Lower leg skin (tissue), 3 donors: ENCODE results near the gene HLX.

ENCODE experiments used
- POLR2A ChIP-seq, 2 donors: fragments of 450-650 bp; IDR thresholded peaks; one replicate each; pipeline ENCODE4 v1.6.1; 2016 to 2017; ENCODE audit warnings: antibody characterized with exemption in 2 of 2, mild to moderate bottlenecking in 1 of 2, moderate library complexity in 1 of 2
- TF ChIP-seq, protein P1 (sequence below), 3 donors: fragments of 450-650 bp; IDR thresholded peaks; one replicate each; pipeline ENCODE4 v1.5.1; 2016; ENCODE audit warnings: antibody characterized with exemption in 3 of 3, mild to moderate bottlenecking in 3 of 3, moderate library complexity in 2 of 3

DNA sequence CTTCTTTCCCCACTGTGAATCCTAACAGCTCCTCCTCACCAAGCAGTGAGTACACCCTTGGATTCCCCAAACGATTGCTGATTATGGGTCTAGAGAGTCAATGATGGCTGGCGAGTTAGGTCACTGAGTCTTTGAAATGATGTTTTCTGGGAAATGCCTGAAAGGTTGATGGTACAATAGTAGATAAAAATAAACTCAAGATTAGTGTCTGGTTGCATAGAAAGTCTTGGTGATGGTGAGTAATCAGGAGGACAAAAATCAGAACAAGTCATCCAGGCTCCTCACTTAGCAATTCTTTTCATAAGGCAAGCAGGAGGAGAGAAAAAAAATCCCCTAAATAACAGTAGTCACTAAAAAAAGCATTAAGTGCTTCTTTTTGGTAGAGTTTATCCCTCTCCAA is 22.6 kb downstream of the HLX start:
- TF ChIP-seq, protein P1, sequence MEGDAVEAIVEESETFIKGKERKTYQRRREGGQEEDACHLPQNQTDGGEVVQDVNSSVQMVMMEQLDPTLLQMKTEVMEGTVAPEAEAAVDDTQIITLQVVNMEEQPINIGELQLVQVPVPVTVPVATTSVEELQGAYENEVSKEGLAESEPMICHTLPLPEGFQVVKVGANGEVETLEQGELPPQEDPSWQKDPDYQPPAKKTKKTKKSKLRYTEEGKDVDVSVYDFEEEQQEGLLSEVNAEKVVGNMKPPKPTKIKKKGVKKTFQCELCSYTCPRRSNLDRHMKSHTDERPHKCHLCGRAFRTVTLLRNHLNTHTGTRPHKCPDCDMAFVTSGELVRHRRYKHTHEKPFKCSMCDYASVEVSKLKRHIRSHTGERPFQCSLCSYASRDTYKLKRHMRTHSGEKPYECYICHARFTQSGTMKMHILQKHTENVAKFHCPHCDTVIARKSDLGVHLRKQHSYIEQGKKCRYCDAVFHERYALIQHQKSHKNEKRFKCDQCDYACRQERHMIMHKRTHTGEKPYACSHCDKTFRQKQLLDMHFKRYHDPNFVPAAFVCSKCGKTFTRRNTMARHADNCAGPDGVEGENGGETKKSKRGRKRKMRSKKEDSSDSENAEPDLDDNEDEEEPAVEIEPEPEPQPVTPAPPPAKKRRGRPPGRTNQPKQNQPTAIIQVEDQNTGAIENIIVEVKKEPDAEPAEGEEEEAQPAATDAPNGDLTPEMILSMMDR (IDR thresholded peaks at IDR 0.05) = no peak
- no peak for TF ChIP-seq POLR2A (IDR thresholded peaks at IDR 0.05)
